Keratinocyte (primary cell): ENCODE results near the gene SLC12A1. TPM values are rescaled to one million over a fixed set of nuclear protein-coding genes. Genes with fewer than 3 reads are reported as not detected.

Source experiments
- DNase-seq: peaks from one replicate; pipeline ENCODE4 v3.0.0-alpha.2; 2011; ENCODE audit warnings: low read depth, missing footprints, low spot score
- FAIRE-seq: peaks from 2 replicates; lab custom pipeline; 2011; peaks lifted over from hg19 to GRCh38; lab: Jason Lieb, UNC
- H2AFZ ChIP-seq: 2 replicates; pipeline ENCODE4 v1.6.0; 2012; ENCODE audit warnings: low read length, control low read depth, inconsistent platforms; ENCODE audit not compliant: control insufficient read depth
- H3K27ac ChIP-seq: 2 replicates; pipeline ENCODE4 v1.5.1; 2011; ENCODE audit warnings: low read length; ENCODE audit not compliant: control insufficient read depth, insufficient read depth
- H3K27me3 ChIP-seq: 3 replicates; pipeline ENCODE4 v1.6.0; 2011; ENCODE audit warnings: low read length; ENCODE audit not compliant: control insufficient read depth, insufficient read depth; ENCODE audit errors: extremely low read depth
- H3K36me3 ChIP-seq, 2 experiments: 2 replicates in 1 of 2; 3 replicates in 1 of 2; pipeline ENCODE4 v1.5.1; 2011; ENCODE audit warnings: low read length in 2 of 2, mild to moderate bottlenecking in 1 of 2; ENCODE audit not compliant: control insufficient read depth in 2 of 2, insufficient read depth in 2 of 2; ENCODE audit errors: extremely low read depth in 1 of 2
- H3K4me1 ChIP-seq: 3 replicates; pipeline ENCODE4 v1.5.1; 2011; ENCODE audit warnings: low read length; ENCODE audit not compliant: control insufficient read depth, insufficient read depth; ENCODE audit errors: extremely low read depth
- H3K4me2 ChIP-seq: 3 replicates; pipeline ENCODE4 v1.6.0; 2011; ENCODE audit warnings: low read depth, low read length; ENCODE audit not compliant: control insufficient read depth, insufficient read depth; ENCODE audit errors: extremely low read depth
- H3K4me3 ChIP-seq, 3 experiments: fragments of 200-600 bp in 1 of 3; sonication (generic) in 1 of 3; 2 replicates in 2 of 3; 3 replicates in 1 of 3; pipeline ENCODE4 v1.5.1; 2011 to 2016; ENCODE audit warnings: low read length in 3 of 3, mild to moderate bottlenecking in 3 of 3, control low read depth in 2 of 3, inconsistent platforms in 1 of 3, low read depth in 1 of 3, mixed read lengths in 1 of 3, mixed run types in 1 of 3, moderate library complexity in 1 of 3; ENCODE audit not compliant: control insufficient read depth in 2 of 3, insufficient read depth in 2 of 3; ENCODE audit errors: extremely low read depth in 1 of 3
- H3K79me2 ChIP-seq: 2 replicates; pipeline ENCODE4 v1.6.0; 2012; ENCODE audit warnings: low read length; ENCODE audit not compliant: control insufficient read depth, insufficient read depth
- H3K9ac ChIP-seq: 3 replicates; pipeline ENCODE4 v1.6.0; 2011; ENCODE audit warnings: low read length; ENCODE audit not compliant: control insufficient read depth, insufficient read depth; ENCODE audit errors: extremely low read depth
- H3K9me1 ChIP-seq: 3 replicates; pipeline ENCODE4 v1.6.0; 2011; ENCODE audit warnings: low read length; ENCODE audit not compliant: control insufficient read depth, insufficient read depth; ENCODE audit errors: extremely low read depth
- H3K9me3 ChIP-seq: 2 replicates; pipeline ENCODE4 v1.5.1; 2012; ENCODE audit warnings: low read depth, low read length; ENCODE audit not compliant: control insufficient read depth
- H4K20me1 ChIP-seq: 3 replicates; pipeline ENCODE4 v1.6.0; 2011; ENCODE audit warnings: low read length; ENCODE audit not compliant: control insufficient read depth, insufficient read depth; ENCODE audit errors: extremely low read depth
- CTCF ChIP-seq, 3 experiments: IDR thresholded peaks in 1 of 3; conservative IDR thresholded peaks in 1 of 3; optimal IDR thresholded peaks in 1 of 3; 2 replicates in 2 of 3; 3 replicates in 1 of 3; pipeline versions ENCODE3 to v1.5.1; 2011; ENCODE audit warnings: low read length in 3 of 3, mild to moderate bottlenecking in 3 of 3, moderate library complexity in 2 of 3, control low read depth in 1 of 3, inconsistent platforms in 1 of 3; ENCODE audit not compliant: insufficient read depth in 2 of 3; ENCODE audit errors: extremely low read depth in 1 of 3
- EZH2 ChIP-seq: IDR thresholded peaks from one replicate; pipeline ENCODE4 v1.6.1; 2012; ENCODE audit warnings: inconsistent platforms, mild to moderate bottlenecking, low read length, moderate library complexity
- dilution Hi-C: fragments of 300-500 bp; cut with MboI; formaldehyde crosslinking; loops from one replicate; pipeline ENCODE4 v1.7.0; 2020; ENCODE audit warnings: low sequenced_read_pairs; ENCODE audit not compliant: extremely low pct_ligation_motif_present
- polyA plus RNA-seq, 5 experiments: library from polyadenylated mRNA; depleted of rRNA in 3 of 5; stranded (reverse) in 3 of 5; stranded (forward) in 1 of 5; unstranded in 1 of 5; fragments of >200 nt; gene quantifications; 1 replicate in 1 of 5; 2 replicates in 3 of 5; 3 replicates in 1 of 5; pipeline versions ENCODE4 v1.2.1 to v1.2.3, GENCODE V29; 2011 to 2012; ENCODE audit warnings: missing spikeins in 2 of 5, low read depth in 1 of 5, low replicate concordance in 1 of 5

SLC12A1 gene
- polyA plus RNA-seq, 1 donor (not counting 4 experiments of a cell fraction or from before 2014, with no cell fraction given), result not detected

DNA sequence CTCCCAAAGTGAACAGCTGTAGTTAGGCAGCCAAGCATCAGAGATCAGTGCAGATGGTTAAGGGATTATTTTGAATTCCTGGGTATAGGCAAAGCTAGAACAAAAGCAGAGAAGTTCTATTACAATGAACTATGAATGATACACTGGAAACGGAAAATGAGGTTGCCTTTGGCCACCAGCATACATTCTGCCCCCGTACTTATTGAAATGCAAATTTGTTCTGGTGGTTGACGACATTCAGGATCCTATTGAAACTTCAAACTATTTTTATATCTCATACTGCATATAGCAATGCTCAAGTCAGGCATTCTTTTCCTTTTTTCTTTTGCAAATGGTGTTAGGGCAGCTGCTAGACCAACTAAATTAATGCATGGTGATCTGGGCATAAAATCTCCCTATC, 61.7 kb downstream of the SLC12A1 start:
- FAIRE-seq (no peak), DNase-seq (no peak)
- Histone ChIP-seq H3K27me3 (no peaks in the 10 kb centered on the region), H3K27ac (no peak overlapping the region), H3K9me1 (no peaks in the 10 kb centered on the region), H3K9me3 (no peaks in the 10 kb centered on the region), H3K79me2 (no peaks in the 10 kb centered on the region), H3K9ac (no peak overlapping the region), H2AFZ (no peak overlapping the region), H3K36me3 (no peaks in the 10 kb centered on the region), H4K20me1 (no peaks in the 10 kb centered on the region), H3K4me3 (no peak overlapping the region), H3K4me1 (peaks cover 2% of the 10 kb centered on the region), H3K4me2 (no peak overlapping the region)
- dilution Hi-C loops, result loop anchor here (25.0 kb wide), 1 partner anchor 1080 kb away; no protein-coding TSS in a partner anchor
- TF ChIP-seq EZH2 (no peak), CTCF (optimal IDR thresholded peaks at IDR 0.05 in 1 of 3, IDR thresholded peaks at IDR 0.05 in 1 of 3, conservative IDR thresholded peaks at IDR 0.05 in 1 of 3; ENCODE audit: extremely low read depth in 1 of 3, insufficient read depth in 2 of 3, low read length in 3 of 3) (no peak)

GRCh38 chr15:48273049-48273448, 66.9 kb downstream of the SLC12A1 start:
- Histone ChIP-seq H2AFZ (no peak overlapping the region), H3K9ac (no peak overlapping the region), H3K9me3 (no peaks in the 10 kb centered on the region), H3K4me1 (no peaks in the 10 kb centered on the region), H4K20me1 (no peaks in the 10 kb centered on the region), H3K27me3 (no peaks in the 10 kb centered on the region), H3K4me2 (no peak overlapping the region), H3K36me3 (no peaks in the 10 kb centered on the region), H3K79me2 (no peaks in the 10 kb centered on the region), H3K9me1 (no peaks in the 10 kb centered on the region), H3K4me3 (no peak overlapping the region), H3K27ac (no peak overlapping the region)
- no peak for TF ChIP-seq EZH2
- TF ChIP-seq CTCF (optimal IDR thresholded peaks at IDR 0.05 in 1 of 3, IDR thresholded peaks at IDR 0.05 in 1 of 3, conservative IDR thresholded peaks at IDR 0.05 in 1 of 3; ENCODE audit: extremely low read depth in 1 of 3, insufficient read depth in 2 of 3, low read length in 3 of 3), result no peak
- FAIRE-seq (no peak), DNase-seq (no peak)
- dilution Hi-C loops, result loop anchor here (25.0 kb wide), 1 partner anchor 1086 kb away; no protein-coding TSS in a partner anchor
